ENCODE data around the gene KCNAB3.
A peak's percentile ranks its signal among the peaks of the same experiment; 100 is the strongest.

KCNAB3 gene

GRCh38 chr17:7940034-7940433 lies 10.4 kb upstream of the KCNAB3 start:
- no peak for DNase-seq

- DNase-seq = no peak
Measured at GRCh38 chr17:7935859-7936258, 6.2 kb upstream of the KCNAB3 start.

DNA sequence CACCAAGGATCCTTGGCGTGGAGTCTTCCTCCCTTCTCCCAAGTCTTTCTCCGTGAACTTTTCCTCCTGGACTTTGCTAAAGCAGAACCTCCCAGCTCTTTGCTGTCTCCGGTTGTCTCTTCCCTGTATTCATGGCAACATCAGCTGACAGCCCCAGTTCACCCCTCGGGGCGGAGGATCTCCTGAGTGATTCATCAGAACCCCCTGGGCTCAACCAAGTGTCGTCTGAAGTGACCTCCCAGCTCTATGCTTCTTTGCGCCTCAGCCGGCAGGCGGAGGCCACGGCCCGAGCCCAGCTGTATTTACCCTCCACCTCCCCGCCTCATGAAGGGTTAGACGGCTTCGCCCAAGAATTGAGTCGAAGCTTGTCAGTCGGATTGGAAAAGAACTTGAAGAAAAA lies 3.3 kb upstream of the KCNAB3 start:
- DNase-seq = peak; percentile 31 to 71

DNA sequence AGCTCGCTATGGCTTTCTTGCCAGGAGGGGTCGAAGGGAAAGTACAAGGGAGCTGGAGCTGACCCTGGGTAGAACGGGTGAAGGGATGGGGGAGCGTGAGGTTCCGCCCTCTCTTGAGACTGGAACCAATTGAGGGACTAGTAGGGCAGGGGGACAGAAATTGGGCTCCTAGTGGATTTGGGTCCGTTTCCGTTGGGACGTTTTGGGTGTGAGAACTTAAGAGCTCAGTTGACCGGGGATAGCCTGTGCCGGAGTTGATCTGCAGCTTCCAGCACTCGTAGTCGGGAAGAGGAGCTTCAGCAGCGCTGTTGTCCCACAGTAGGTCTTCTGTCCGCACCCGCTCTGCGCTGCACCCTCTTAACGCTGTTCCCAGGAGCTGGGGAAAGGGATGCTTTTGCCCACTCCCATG lies 2.8 kb upstream of the KCNAB3 start:
- DNase-seq = peak in 1 of 2 donors; percentile 28

GRCh38 chr17:7931709-7932482 lies 2.2 kb upstream of the KCNAB3 start, which contains the start of the genes CNTROB and TRAPPC1:
Gene CNTROB (plus strand): TSS chr17:7932206. CDS start chr17:7933080, 874 bp downstream.
Gene TRAPPC1 (minus strand): TSS chr17:7931946. CDS start chr17:7931829, 117 bp downstream.
- peak; percentile 100 for DNase-seq

DNA sequence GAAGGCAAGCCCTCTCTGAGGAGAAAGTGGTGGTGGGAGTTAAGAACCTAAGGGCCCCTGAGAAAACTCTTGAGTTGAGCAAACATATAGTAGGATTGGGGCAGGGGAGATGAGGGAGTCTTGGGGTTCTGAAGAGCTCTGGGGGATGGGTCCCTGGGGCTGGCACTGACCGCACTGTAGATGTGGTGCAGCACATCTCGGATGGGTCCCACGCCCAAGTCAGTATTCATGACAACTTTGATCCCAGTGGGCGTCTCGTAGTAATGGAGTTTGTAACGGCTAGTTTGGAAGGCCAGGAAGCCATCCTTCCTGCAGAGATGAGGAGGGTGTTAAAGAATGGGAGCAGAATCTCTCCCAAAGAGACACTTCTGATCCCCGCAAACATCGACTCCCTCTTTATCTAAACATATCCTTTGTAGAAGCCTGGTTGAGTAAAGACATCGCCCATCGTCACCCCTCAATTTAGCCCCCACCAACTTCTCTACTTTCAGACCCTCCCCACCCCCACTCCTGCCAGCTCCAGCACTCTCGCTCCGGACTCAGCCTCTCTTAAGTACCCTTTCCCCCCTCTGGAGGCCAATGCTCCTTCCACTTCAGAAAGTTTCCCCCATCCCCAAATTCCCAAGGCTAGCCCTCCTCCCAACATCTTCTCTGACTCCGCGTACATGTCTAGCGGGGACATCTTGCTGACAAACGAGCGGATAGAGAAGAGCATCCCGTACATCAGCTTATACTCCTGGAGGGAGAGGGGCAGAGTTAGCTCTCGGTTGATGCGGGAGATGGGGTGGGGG lies 1.4 kb upstream of the KCNAB3 start:
- no peak for DNase-seq

GRCh38 chr17:7927596-7927995 lies 2.1 kb downstream of the KCNAB3 start:
- DNase-seq = no peak

GRCh38 chr17:7922845-7923628 lies 6.6 kb downstream of the KCNAB3 start:
- peak; percentile 87 to 89 for DNase-seq

GRCh38 chr17:7922269-7922844 lies 7.3 kb downstream of the KCNAB3 start:
- no peak for DNase-seq

DNA sequence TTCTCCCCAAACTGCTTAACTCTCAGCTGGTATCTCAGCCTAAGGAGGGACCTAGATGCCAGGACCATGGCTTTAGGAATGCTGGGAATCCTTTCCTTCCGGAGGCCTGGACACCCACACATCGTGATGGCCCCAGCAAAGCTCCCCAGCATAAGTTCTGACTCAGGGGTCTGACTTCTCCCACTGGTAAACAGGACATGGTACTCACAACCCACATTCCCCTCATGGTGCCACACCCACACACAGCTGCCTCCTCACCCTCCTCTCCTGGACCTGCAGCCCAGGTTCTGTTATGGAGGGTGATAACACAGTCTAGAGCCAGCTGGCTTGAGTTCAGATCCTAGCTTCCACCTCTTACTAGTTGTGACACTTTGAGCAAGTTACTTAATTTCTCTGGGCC lies 12.8 kb downstream of the KCNAB3 start:
- DNase-seq = no peak

- DNase-seq = no peak
Measured at GRCh38 chr17:7916385-7916682, 13.3 kb downstream of the KCNAB3 start.

DNA sequence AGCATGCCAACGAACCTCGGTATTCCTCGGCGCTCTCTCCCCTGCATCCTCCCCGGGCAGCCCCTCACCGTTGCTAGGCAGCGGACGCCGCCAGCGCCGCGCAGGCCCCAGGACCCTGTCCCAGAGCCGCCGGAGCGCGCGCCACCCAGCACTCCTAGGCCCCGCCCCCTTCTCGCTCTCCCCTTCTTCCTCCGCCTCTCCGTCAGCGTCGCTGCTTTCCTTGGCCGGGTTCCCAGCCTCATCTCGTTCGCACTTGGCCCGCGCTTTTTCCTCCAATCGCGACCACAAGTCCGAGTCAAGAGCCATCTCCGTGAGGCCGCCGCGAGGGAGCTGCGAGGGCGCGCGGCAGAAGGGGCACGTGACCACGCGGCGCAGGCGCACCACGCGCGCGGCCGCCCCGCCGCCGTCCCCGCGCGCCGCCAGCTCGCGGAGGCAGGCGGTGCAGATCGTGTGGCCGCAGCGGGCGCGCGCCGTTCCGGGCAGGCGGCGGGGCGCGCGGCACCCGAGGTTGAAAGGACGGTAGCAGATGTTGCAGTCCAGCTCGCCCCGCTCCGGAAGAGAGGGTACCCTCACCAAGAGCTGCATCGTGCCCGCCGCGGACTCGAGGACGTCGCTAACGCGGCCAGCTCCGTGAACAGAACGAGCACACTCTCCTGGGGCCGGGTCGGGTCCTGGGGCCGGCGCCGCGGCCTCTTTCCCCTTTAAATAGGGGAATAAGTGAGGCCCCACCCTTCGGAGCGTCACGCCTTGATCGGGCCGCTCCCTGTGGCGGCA lies 13.9 kb downstream of the KCNAB3 start, which contains the start of gene RNF227:
Gene RNF227, minus strand, starts transcription at position 679 of the 774 bp plus-strand sequence. Its CDS starts 94 bp downstream, at position 585.
- peak; percentile 88 to 89 for DNase-seq

- no peak for DNase-seq
Measured at GRCh38 chr17:7915179-7915610, 14.5 kb downstream of the KCNAB3 start.

- peak; percentile 70 to 85 for DNase-seq
Measured at GRCh38 chr17:7912927-7913524, 16.6 kb downstream of the KCNAB3 start.

GRCh38 chr17:7911116-7911515 lies 18.5 kb downstream of the KCNAB3 start:
- no peak for DNase-seq

DNA sequence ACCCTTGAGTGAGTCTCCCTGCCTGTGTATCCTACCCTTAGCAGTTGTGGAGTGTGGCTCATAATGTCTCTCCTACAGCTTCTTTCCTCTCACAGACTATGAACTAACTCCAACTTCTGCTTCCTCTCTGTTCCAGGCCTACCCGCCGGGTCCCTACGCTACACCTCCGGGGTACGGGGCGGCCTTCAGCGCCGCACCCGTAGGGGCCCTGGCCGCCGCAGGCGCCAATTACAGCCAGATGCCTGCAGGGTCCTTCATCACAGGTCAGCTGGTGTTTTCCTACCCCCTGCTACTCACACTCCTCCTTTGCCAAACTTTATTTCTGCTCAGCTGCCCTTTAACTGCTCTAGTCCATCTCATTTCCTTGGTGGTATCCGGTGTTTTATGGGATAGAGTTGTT lies 18.9 kb downstream of the KCNAB3 start:
- DNase-seq = no peak

GRCh38 chr17:7910281-7910680 lies 19.4 kb downstream of the KCNAB3 start:
- no peak for DNase-seq

DNA sequence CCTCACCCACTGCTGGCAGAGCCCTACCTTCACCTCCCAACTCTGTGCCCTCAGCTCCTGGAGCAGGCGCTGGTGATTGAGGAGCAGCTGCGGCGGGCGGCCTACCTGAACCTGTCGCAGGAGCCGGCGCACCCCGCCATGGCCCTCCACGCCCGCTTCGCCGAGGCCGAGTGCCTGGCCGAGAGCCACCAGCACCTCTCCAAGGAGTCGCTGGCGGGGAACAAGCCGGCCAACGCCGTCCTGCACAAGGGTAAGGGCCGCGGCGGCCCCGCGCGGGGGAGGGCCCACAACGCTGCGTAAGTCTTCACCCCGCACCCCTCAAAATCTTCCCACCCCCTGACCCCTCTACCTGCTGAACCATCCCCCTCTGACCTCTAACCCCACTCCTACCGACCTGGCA lies 20.6 kb downstream of the KCNAB3 start:
- DNase-seq = no peak

- no peak for DNase-seq
Measured at GRCh38 chr17:7903154-7904103, 26.2 kb downstream of the KCNAB3 start.

DNA sequence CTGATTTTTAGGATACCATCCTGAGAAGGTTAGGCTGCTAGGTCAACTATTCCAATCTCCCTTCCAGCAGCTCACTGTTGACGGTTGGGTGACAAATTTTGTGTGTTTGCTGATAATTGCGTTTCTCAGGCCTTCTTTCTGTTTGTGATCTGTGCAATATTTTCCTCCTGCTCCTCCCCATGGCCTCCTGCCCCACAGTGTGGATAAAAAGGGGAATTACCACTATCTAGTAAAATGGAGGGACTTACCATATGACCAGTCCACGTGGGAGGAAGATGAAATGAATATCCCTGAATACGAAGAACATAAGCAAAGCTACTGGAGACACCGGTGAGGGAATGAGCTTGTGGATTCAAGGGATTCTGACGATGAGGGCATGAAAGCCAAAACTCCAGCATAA lies 31.9 kb downstream of the KCNAB3 start:
- peak; percentile 47 to 56 for DNase-seq

Measured in CD4-positive, alpha-beta T cell treated with Interleukin-4 for 1 hour (primary cell).